Liver (tissue), 3 donors: Measurements from ENCODE around the gene SMIM33.

Experiments
- ATF3 ChIP-seq: IDR thresholded peaks from 2 replicates; pipeline ENCODE4 v1.6.1; 2016; ENCODE audit warnings: antibody characterized with exemption
- CTCF ChIP-seq: fragments of 150-350 bp; IDR thresholded peaks from 2 replicates; pipeline ENCODE4 v1.5.1; 2017; ENCODE audit warnings: improper control_type of control experiment, low read depth, low read length; ENCODE audit not compliant: missing input control
- EGR1 ChIP-seq, 2 donors: IDR thresholded peaks; 2 replicates each; pipeline ENCODE4 v1.6.1; 2016 to 2018; ENCODE audit warnings: antibody characterized with exemption in 2 of 2, low read depth in 2 of 2
- GABPA ChIP-seq, 2 donors: IDR thresholded peaks in 1 of 2; conservative IDR thresholded peaks in 1 of 2; 2 replicates each; pipeline ENCODE4 v1.6.1; 2016; ENCODE audit warnings: antibody characterized with exemption in 2 of 2, mild to moderate bottlenecking in 1 of 2, moderate library complexity in 1 of 2
- JUND ChIP-seq, 2 donors: IDR thresholded peaks; 2 replicates each; pipeline ENCODE4 v1.6.1; 2016; ENCODE audit warnings: antibody characterized with exemption in 2 of 2
- NR2F2 ChIP-seq: IDR thresholded peaks from 2 replicates; pipeline ENCODE4 v1.6.1; 2016; ENCODE audit warnings: antibody characterized with exemption
- RAD21 ChIP-seq, 2 donors: IDR thresholded peaks; 2 replicates each; pipeline ENCODE4 v1.6.1; 2016; ENCODE audit warnings: antibody characterized with exemption in 2 of 2, mild to moderate bottlenecking in 2 of 2
- SP1 ChIP-seq: IDR thresholded peaks from 2 replicates; pipeline ENCODE4 v1.6.1; 2018; ENCODE audit warnings: antibody characterized with exemption, mild to moderate bottlenecking
- TAF1 ChIP-seq: conservative IDR thresholded peaks from 2 replicates; pipeline ENCODE4 v1.6.1; 2016; ENCODE audit warnings: antibody characterized with exemption, mild to moderate bottlenecking
- ZBTB33 ChIP-seq: IDR thresholded peaks from 2 replicates; pipeline ENCODE4 v1.6.1; 2016; ENCODE audit warnings: antibody characterized with exemption
- donor health status: healthy.
- donor health status: healthy.

GRCh38 chr5:139482050-139482889, 11.5 kb downstream of the SMIM33 start, which contains the start of gene STING1:
- TF ChIP-seq CTCF (no peak), JUND (IDR thresholded peaks at IDR 0.05) (no peak), GABPA (IDR thresholded peaks at IDR 0.05 in 1 of 2, conservative IDR thresholded peaks at IDR 0.05 in 1 of 2) (no peak), ZBTB33 (no peak), EGR1 (IDR thresholded peaks at IDR 0.05; ENCODE audit: low read depth in 2 of 2) (no peak), RAD21 (IDR thresholded peaks at IDR 0.05) (no peak), SP1 (peak; percentile 33), NR2F2 (peak; percentile 49), ATF3 (no peak), TAF1 (no peak)
